Kidney glomerular epithelial cell (primary cell): Measurements from ENCODE around the gene AFAP1.

Source experiments
- DNase-seq: peaks from one replicate; lab custom pipeline; 2025; lab: John Stamatoyannopoulos, UW

AFAP1 gene

GRCh38 chr4:7967501-7968261, 28.0 kb upstream of the AFAP1 start:
- DNase-seq, result no peak

- DNase-seq, result no peak
Measured at GRCh38 chr4:7967063-7967440, 27.4 kb upstream of the AFAP1 start.

- no peak for DNase-seq
Measured at GRCh38 chr4:7966281-7967062, 26.8 kb upstream of the AFAP1 start.

GRCh38 chr4:7964890-7965662, 25.4 kb upstream of the AFAP1 start:
- no peak for DNase-seq

DNA sequence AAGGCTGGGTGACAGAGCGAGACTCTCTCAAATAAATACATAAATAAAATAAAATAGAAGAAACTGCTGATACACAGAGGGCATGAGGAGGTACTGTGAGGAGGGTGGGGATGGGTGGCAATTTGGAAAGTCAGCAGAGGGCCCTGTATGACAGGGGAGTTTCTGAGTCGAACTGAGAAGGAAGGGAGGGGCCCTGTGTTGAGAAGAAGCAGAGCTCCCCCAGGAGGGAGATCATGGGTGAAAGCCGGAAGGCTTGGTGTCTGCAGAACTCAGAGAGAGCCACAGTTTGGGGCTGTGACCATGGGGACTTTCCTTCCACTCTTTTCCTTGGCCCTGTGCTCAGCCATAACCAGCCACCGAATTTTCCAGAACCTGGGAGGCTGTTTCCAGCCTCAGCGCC, 24.8 kb upstream of the AFAP1 start:
- DNase-seq, result no peak

DNA sequence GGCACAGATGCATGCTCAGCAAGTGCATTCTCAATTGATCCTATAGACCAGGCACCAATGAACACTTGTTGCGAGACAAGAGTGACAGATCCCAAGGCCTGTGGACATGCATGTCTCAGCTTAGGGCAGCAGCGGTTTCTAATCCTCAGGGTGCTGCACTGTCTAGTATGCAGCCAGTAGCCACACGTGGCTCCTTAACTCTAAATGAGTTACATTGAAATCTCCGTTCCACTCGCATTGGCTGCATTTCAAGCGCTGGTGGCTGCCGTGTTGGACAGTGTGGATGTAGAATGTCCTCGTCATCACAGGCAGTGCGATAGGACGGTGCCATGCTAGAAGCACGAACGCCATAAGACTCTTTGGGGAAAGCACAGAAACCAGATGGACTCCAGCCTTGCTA, 24.0 kb upstream of the AFAP1 start:
- DNase-seq, result no peak

DNA sequence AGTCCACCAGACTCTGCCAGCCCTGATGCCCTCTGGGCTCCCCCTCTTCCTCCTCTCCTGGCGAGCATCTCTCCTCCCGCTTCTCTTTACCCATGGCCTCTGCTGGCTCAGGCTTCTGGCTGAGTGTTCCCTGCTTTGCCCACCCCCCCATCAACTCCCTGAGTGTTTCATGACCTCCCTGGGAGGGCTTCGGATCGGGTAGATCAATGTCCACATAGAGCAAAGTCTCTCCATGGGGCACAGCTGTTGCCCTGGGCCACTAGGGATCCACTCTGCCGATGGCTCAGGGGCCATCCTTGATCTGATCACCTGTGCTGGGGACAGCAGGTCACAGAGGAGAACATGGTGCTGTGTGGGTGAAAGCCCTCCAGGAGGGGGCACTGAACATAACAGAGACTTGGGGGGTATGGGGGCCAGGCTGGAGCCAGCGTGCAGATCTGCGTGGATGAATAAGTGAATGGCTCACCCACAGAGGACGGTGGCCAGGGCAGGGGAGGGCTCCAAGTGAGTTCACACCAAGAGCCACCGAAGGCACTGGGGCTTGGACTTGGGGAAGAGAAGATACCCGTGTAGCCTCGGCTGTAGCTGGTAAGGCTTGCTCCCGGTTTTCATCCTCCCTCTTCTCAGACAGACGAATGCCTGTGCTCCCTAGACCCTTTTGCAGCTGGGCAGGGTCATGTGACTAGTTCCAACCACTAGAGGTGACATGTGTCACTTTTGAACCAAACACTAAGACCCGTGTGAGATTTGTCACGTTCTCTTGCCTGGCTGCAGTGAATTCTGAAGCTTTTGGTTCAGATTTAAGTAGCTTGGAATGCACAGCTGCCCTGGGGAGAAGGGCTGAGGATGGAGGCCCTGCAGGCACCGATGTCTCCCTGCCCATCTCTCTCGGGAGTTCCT, 23.2 kb upstream of the AFAP1 start:
- DNase-seq, result no peak

DNA sequence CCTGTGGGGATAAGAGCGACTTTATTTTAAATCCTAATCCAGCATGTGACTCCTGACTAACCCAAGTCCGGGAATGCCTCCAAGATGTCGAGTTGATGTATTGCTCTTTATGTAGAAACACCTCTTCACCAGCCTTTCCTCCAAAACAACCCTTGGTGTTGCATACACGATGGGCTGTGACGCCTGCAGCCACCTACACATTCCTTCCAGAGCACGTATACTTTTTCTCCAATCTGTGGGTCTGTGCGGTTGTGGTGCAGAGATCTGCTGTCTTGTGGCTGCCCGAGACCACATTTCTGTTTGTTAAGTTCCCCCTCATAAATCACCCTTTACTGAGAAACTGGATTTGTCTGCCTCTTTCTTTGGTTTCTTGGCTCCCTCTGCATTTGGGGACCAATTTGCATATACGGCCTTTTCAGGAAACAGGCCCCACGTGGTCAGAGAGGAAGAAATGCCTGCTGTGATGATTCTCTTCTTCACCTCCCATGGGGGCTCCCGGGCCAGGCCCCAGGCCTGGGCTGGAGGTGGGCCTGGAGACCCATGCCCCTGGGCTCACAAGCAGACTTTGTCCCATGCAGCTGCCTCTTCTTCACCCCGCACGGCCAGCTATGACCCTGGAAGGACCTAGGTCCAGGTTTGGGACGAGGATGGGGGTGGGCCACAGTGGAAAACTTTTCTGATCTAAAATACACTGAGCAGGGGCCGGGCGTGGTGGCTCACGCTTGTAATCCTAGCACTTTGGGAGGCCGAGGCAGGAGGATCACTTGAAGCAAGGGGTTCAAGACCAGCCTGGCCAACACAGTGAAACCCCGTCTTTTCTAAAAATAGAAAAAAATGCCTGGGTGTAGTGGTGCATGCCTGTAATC, 21.4 kb upstream of the AFAP1 start:
- DNase-seq, result peak; percentile 96

DNA sequence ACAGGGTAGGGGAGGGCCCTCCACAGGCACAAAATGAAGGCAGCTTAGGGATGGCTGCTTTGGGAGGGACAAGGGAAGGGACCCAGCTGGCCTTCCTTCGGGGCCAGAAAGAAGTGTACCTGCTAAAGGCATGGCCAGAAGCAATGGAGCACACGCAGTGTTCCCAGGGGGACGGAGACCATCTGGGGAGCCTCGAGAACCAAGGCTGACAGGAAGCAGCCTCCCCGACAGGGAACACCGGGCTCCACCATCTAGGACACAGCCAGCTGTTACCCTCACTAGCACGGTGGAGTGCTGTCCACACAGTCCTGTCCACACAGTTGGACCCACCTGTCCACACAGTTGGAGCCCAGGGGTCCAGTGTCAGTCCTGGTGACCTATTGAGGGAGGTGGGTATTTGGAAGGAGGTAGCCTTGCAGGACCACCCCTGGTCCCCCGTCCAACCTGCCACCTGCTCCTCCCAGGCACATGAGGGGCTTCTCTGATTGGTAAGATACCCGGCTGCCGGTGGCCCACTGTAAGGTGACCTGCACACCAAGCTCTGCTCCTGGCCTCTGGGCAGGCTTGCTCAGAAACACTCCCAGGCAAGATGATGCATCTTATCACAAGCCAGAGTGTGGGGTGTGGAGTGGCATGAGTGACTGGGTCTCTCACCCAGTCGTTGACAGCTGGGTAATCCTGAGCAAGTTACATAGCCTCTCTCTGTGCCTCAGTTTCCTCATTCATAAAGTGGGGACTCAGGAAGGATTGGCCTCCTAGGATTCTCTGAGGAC, 20.5 kb upstream of the AFAP1 start:
- DNase-seq, result no peak

- no peak for DNase-seq
Measured at GRCh38 chr4:7959078-7959477, 19.4 kb upstream of the AFAP1 start.

GRCh38 chr4:7956934-7957656, 17.4 kb upstream of the AFAP1 start:
- DNase-seq, result no peak

DNA sequence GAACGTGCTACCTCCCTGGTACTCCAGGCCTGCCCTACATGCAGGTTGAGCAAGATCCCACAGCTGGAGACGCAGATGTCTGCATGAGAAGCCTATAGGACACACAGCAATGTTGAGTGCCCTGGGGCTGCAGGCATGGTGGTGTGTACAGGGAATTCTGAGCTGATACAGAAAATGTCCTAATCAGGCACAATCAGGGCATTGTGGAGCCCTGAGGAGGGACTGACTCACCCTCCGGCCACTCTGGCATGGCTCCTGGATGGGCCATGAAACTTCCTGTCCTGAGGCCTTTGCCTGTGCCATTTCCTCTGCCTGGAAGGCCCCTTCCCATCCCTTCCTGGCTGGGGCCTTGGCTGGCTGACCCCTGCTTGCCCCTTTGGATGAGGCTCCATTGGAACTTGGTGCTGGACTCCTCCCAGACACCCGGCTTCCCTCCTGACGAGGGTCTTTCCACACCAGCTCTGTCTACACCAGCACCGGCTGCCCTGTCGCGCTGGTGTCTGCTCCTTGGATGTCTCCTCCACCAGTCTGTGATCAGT, 16.7 kb upstream of the AFAP1 start:
- no peak for DNase-seq

GRCh38 chr4:7955393-7955792, 15.7 kb upstream of the AFAP1 start:
- DNase-seq, result no peak

GRCh38 chr4:7952615-7953014, 13.0 kb upstream of the AFAP1 start:
- no peak for DNase-seq

GRCh38 chr4:7950301-7951092, 10.8 kb upstream of the AFAP1 start:
- DNase-seq, result no peak

DNA sequence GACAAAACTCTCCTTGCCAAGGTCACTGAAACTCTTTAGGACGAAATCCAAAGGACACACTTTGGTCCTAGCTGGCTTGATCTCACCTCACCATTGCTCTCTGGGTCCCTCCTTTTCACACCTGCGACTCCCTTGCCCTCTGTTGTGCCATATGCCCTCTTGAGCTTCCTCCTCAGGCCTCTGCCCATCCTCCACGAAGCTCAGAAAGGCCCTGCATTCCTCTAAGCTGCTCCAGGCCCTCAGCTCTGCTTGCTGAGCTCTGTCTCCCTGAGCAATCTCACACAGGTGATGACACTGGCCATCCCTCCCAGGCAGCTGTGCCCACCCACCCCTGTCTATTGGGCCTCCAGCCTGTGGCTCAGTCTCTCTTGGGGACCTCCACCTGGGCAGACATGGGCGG, 10.1 kb upstream of the AFAP1 start:
- DNase-seq, result no peak

GRCh38 chr4:7947927-7948326, 8.3 kb upstream of the AFAP1 start:
- DNase-seq, result no peak

DNA sequence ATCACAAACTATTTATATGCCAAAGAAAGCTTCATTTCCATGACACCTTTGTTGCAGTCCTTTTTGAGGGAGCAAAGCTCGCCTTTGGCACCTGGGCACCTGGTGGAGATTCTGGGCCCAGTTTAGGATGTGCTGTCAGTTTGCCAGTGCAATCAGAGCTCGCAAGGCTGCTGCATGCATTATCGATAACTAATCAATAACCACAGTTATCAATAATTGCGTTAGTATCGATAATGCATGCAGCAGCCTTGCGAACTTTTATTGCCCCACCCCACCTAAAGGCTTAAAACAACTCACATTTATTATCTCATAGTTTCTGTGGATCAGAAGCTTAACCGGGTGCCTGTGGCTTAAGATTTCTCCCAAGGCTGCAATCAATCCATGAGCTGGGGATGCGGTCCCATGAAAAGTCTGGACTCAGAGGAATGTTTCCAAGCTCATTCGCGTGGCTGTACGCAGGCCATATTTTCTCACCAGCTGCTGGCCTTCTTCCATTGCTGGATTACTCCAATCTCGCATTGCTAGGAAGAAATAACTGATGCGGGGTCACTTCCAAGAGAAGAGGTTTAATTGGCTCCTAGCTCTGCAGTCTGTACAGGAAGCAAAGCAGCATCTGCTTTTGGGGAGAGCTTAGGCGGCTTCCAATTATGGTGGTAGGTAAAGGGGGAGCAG, 6.2 kb upstream of the AFAP1 start:
- DNase-seq, result no peak
